HepG2 (cell line): ENCODE measurements around the gene PARD3. TPM values are rescaled to one million over a fixed set of nuclear protein-coding genes. Genes with fewer than 3 reads are reported as not detected.
A peak's percentile ranks its signal among the peaks of the same experiment; 100 is the strongest.

ENCODE experiments used
- ADNP ChIP-seq: sonication (generic); formaldehyde crosslinking; IDR thresholded peaks from 2 replicates; pipeline ENCODE4 v1.4.0; 2020; ENCODE audit warnings: missing genetic modification reagents
- CENPBD1 ChIP-seq: sonication (generic); formaldehyde crosslinking; IDR thresholded peaks from 2 replicates; pipeline ENCODE4 v1.8.0; 2022; ENCODE audit warnings: missing genetic modification reagents, low read depth, mild to moderate bottlenecking, borderline replicate concordance
- KLF6 ChIP-seq: IDR thresholded peaks from 2 replicates; pipeline ENCODE4 v1.8.0; 2016; ENCODE audit warnings: missing biosample characterization, missing genetic modification reagents
- PHF20 ChIP-seq: sonication (generic); formaldehyde crosslinking; IDR thresholded peaks from 2 replicates; pipeline ENCODE4 v1.5.0; 2020; ENCODE audit warnings: mild to moderate bottlenecking, missing genetic modification reagents
- TOE1 ChIP-seq: sonication (generic); formaldehyde crosslinking; IDR thresholded peaks from 2 replicates; pipeline ENCODE4 v1.4.0; 2020; ENCODE audit warnings: mild to moderate bottlenecking, missing genetic modification reagents
- ZBTB14 ChIP-seq: sonication (generic); formaldehyde crosslinking; IDR thresholded peaks from 2 replicates; pipeline ENCODE4 v1.4.0; 2020; ENCODE audit warnings: missing genetic modification reagents
- ZBTB26 ChIP-seq: IDR thresholded peaks from 2 replicates; pipeline ENCODE4 v1.6.1; 2016; ENCODE audit warnings: missing compliant biosample characterization, missing genetic modification reagents, borderline replicate concordance
- ZBTB37 ChIP-seq: sonication (generic); formaldehyde crosslinking; IDR thresholded peaks from 2 replicates; pipeline ENCODE4 v1.4.0; 2020; ENCODE audit warnings: mild to moderate bottlenecking, missing genetic modification reagents
- ZFY ChIP-seq: sonication (generic); formaldehyde crosslinking; IDR thresholded peaks from 2 replicates; pipeline ENCODE4 v1.4.0; 2020; ENCODE audit warnings: missing genetic modification reagents
- ZNF512B ChIP-seq: sonication (generic); formaldehyde crosslinking; IDR thresholded peaks from 2 replicates; pipeline ENCODE4 v1.5.1; 2020; ENCODE audit warnings: missing genetic modification reagents, mild to moderate bottlenecking, borderline replicate concordance
- ZNF615 ChIP-seq: sonication (generic); formaldehyde crosslinking; IDR thresholded peaks from 2 replicates; pipeline ENCODE4 v1.5.0; 2020; ENCODE audit warnings: mild to moderate bottlenecking, missing genetic modification reagents, borderline replicate concordance
- ZNF652 ChIP-seq: IDR thresholded peaks from 2 replicates; pipeline ENCODE4 v1.6.1; 2016; ENCODE audit warnings: low read depth, borderline replicate concordance
- polyA plus RNA-seq, 8 experiments: library from polyadenylated mRNA; depleted of rRNA in 3 of 8; stranded (reverse) in 7 of 8; unstranded in 1 of 8; fragments of >200 nt; fragmentation: Illumina TruSeq in 4 of 8; extraction: Trizol in 4 of 8; gene quantifications; 2 replicates each; pipeline versions ENCODE4 v1.2.1 to v1.2.3, GENCODE V29; 2011 to 2016; ENCODE audit warnings: low read depth in 4 of 8, missing spikeins in 1 of 8, mixed read lengths in 1 of 8; ENCODE audit not compliant: insufficient read depth in 1 of 8
- total RNA-seq, 5 experiments: library from RNA; depleted of rRNA; stranded (reverse); fragments of >200 nt; fragmentation: Illumina TruSeq; extraction: Trizol; gene quantifications; 2 replicates each; pipeline ENCODE4 v1.2.3, GENCODE V29; 2016; ENCODE audit warnings: low read depth in 1 of 5

Gene PARD3
- total and polyA plus RNA-seq, 2 of the 13 experiments (the other 11 are each of a cell fraction or from before 2014, with no cell fraction given): 40.9 to 60.0 TPM

GRCh38 chr10:34216348-34216945 lies 598.6 kb downstream of the PARD3 start (continued):
- TF ChIP-seq ZBTB14 (no peak), ZNF615 (CRISPR knock-in tag) (no peak), ZNF652 (CRISPR knock-in tag) (no peak), ZBTB26 (CRISPR knock-in tag) (no peak), PHF20 (CRISPR knock-in tag) (no peak), TOE1 (CRISPR knock-in tag) (no peak), KLF6 (CRISPR knock-in tag) (0 out of 2 replicates have a peak, but pooled peaks have one; percentile 53), ADNP (no peak), CENPBD1 (CRISPR knock-in tag) (no peak), ZBTB37 (CRISPR knock-in tag) (0 out of 2 replicates have a peak, but pooled peaks have one; percentile 27), ZNF512B (CRISPR knock-in tag) (no peak), ZFY (CRISPR knock-in tag) (no peak)
